ENCODE data around the gene ANKLE1. TPM values are rescaled to one million over a fixed set of nuclear protein-coding genes. Genes with fewer than 3 reads are reported as not detected.

ANKLE1 gene
- total and polyA plus RNA-seq, 2 donors (not counting 1 experiment from before 2014, with no cell fraction given) = 0.08 to 0.17 TPM

DNA sequence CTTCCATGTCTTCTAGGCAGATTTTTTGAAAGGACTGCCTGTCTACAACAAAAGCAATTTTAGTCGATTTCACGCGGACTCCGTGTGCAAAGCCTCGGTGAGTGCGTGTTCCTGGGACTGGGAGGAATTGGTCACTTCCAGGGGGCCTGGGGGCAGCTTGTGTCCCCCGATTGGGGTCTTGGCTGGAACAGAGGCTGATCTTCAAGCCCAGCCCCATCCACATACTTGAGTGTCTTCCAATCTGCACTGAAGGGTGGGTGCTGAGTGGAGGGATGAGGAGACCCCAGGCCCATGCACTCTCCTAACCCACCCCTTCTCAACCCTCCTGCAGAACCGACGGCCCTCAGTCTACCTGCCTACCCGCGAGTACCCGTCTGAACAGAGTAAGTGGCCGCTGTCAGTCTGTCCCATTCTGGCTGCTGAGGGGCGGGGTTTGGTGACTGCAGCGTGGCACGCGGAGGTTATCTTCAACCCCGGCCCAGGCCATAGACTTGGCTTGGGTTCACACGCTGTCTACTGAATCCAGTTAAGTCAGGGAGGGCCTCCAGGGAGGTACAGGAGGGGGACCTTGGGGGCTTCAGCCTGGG lies 32.4 kb downstream of the ANKLE1 start:
- H3K4me1 ChIP-seq (ENCODE audit: control insufficient read depth, extremely low read depth, insufficient read depth, low read length) = peaks cover 7% of the 10 kb centered on the region
- H3K27me3 ChIP-seq (ENCODE audit: control insufficient read depth, insufficient read depth, low read length) = no peaks in the 10 kb centered on the region
- H3K27ac ChIP-seq (ENCODE audit: insufficient read depth, low read length) = no peak overlapping the region
- H2AFZ ChIP-seq (ENCODE audit: low read length) = no peak overlapping the region
- no peak overlapping the region for H3K9ac ChIP-seq (ENCODE audit: insufficient read depth, low read length)
- peaks cover 16% of the 10 kb centered on the region for H3K36me3 ChIP-seq (ENCODE audit: control insufficient read depth, insufficient read depth, low read length)
- no peak overlapping the region for H3K4me3 ChIP-seq (replicated peaks in 1 of 4; ENCODE audit: control extremely low read depth in 1 of 4, insufficient read depth in 1 of 4, low read depth in 3 of 4, low read length in 4 of 4)
- no peaks in the 10 kb centered on the region for H4K20me1 ChIP-seq (ENCODE audit: control insufficient read depth, extremely low read depth, insufficient read depth, low read length)
- H3K9me3 ChIP-seq (ENCODE audit: control insufficient read depth, insufficient read depth, low read depth, low read length) = no peaks in the 10 kb centered on the region
- DNase-seq (ENCODE audit: low read depth in 2 of 2) = no peak
- peaks cover 38% of the 10 kb centered on the region for H3K79me2 ChIP-seq (ENCODE audit: control insufficient read depth, insufficient read depth, low read length)
- TF ChIP-seq, protein P1, sequence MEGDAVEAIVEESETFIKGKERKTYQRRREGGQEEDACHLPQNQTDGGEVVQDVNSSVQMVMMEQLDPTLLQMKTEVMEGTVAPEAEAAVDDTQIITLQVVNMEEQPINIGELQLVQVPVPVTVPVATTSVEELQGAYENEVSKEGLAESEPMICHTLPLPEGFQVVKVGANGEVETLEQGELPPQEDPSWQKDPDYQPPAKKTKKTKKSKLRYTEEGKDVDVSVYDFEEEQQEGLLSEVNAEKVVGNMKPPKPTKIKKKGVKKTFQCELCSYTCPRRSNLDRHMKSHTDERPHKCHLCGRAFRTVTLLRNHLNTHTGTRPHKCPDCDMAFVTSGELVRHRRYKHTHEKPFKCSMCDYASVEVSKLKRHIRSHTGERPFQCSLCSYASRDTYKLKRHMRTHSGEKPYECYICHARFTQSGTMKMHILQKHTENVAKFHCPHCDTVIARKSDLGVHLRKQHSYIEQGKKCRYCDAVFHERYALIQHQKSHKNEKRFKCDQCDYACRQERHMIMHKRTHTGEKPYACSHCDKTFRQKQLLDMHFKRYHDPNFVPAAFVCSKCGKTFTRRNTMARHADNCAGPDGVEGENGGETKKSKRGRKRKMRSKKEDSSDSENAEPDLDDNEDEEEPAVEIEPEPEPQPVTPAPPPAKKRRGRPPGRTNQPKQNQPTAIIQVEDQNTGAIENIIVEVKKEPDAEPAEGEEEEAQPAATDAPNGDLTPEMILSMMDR (conservative IDR thresholded peaks at IDR 0.05 in 1 of 2, IDR thresholded peaks at IDR 0.05 in 1 of 2; ENCODE audit: low read depth in 1 of 2, low read length in 2 of 2) = no peak
- no peak for TF ChIP-seq EZH2 (IDR thresholded peaks at IDR 0.05; ENCODE audit: low read length, missing control alignments)
- H3K4me2 ChIP-seq (ENCODE audit: extremely low read depth, insufficient read depth, low read length) = no peak overlapping the region

DNA sequence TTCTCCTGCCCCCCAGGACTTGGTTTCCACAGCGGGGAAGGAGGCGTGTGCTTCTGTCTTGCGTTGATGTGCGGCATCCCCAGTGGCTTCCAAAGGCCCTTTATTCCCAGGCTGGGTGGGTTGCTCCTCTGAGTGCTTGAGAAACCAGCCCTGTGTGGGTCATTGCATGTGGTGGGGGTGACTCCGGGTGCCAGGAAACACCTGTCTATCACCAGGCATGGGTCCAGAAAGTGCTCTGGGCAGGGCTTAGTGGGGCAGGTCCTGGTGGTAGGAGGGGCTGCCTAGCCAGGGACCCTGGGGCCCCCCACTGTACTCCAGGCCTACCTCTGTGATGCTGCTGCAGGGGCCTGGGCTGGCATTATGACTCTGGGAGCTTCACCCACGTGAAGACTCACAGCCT lies 37.3 kb downstream of the ANKLE1 start:
- H3K79me2 ChIP-seq (ENCODE audit: control insufficient read depth, insufficient read depth, low read length) = no peaks in the 10 kb centered on the region
- H3K4me1 ChIP-seq (ENCODE audit: control insufficient read depth, extremely low read depth, insufficient read depth, low read length) = no peaks in the 10 kb centered on the region
- H4K20me1 ChIP-seq (ENCODE audit: control insufficient read depth, extremely low read depth, insufficient read depth, low read length) = no peaks in the 10 kb centered on the region
- no peak overlapping the region for H3K4me3 ChIP-seq (replicated peaks in 1 of 4; ENCODE audit: control extremely low read depth in 1 of 4, insufficient read depth in 1 of 4, low read depth in 3 of 4, low read length in 4 of 4)
- TF ChIP-seq, protein P1 (conservative IDR thresholded peaks at IDR 0.05 in 1 of 2, IDR thresholded peaks at IDR 0.05 in 1 of 2; ENCODE audit: low read depth in 1 of 2, low read length in 2 of 2) = no peak
- TF ChIP-seq EZH2 (IDR thresholded peaks at IDR 0.05; ENCODE audit: low read length, missing control alignments) = no peak
- H3K9me3 ChIP-seq (ENCODE audit: control insufficient read depth, insufficient read depth, low read depth, low read length) = no peaks in the 10 kb centered on the region
- no peak overlapping the region for H2AFZ ChIP-seq (ENCODE audit: low read length)
- H3K4me2 ChIP-seq (ENCODE audit: extremely low read depth, insufficient read depth, low read length) = no peak overlapping the region
- no peak for DNase-seq (ENCODE audit: low read depth in 2 of 2)
- no peak overlapping the region for H3K27ac ChIP-seq (ENCODE audit: insufficient read depth, low read length)
- H3K27me3 ChIP-seq (ENCODE audit: control insufficient read depth, insufficient read depth, low read length) = no peaks in the 10 kb centered on the region
- peaks cover 27% of the 10 kb centered on the region for H3K36me3 ChIP-seq (ENCODE audit: control insufficient read depth, insufficient read depth, low read length)
- H3K9ac ChIP-seq (ENCODE audit: insufficient read depth, low read length) = no peak overlapping the region

DNA sequence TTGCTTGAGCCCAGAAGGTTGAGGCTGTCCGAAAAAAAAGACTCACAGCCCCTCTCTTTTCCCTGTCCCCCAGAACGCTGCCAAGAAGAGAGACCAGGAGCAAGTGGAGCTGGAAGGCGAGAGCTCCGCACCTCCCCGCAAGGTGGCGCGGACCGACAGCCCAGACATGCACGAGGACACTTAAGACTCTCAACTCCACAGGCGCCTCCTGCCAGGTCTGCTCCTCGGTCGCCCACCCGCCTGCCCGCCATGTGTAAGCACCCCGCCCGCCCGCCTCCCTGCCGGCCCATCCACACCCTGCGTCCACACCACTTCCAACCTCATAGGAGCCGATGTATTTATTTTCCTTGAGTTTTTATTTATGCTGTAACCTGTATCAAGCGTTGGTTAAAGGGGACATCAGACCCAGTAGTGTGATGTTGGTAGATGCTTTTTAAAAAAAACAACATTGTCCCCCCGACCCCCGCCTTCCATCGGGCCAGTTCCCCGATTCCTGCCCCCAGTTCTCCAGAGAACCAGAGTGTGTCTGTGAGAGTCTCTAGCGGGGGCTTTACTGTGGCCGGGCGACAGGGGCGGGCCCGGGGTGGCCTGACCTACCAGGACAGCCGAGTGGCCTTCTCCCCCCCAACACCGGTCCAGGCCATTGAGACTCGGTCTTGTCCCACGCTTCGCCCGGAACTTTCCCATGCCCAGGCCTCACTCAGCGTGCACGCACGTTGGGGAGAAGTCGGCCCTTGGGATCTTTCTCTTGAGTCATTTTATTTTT lies 38.0 kb downstream of the ANKLE1 start:
- Histone ChIP-seq H2AFZ (ENCODE audit: low read length) (no peak overlapping the region), H3K4me1 (ENCODE audit: control insufficient read depth, extremely low read depth, insufficient read depth, low read length) (no peaks in the 10 kb centered on the region), H3K9ac (ENCODE audit: insufficient read depth, low read length) (no peak overlapping the region), H4K20me1 (ENCODE audit: control insufficient read depth, extremely low read depth, insufficient read depth, low read length) (no peaks in the 10 kb centered on the region), H3K4me2 (ENCODE audit: extremely low read depth, insufficient read depth, low read length) (no peak overlapping the region), H3K79me2 (ENCODE audit: control insufficient read depth, insufficient read depth, low read length) (no peaks in the 10 kb centered on the region), H3K36me3 (ENCODE audit: control insufficient read depth, insufficient read depth, low read length) (peaks cover 23% of the 10 kb centered on the region), H3K27ac (ENCODE audit: insufficient read depth, low read length) (no peak overlapping the region), H3K9me3 (ENCODE audit: control insufficient read depth, insufficient read depth, low read depth, low read length) (no peaks in the 10 kb centered on the region), H3K27me3 (ENCODE audit: control insufficient read depth, insufficient read depth, low read length) (no peaks in the 10 kb centered on the region), H3K4me3 (replicated peaks in 1 of 4; ENCODE audit: control extremely low read depth in 1 of 4, insufficient read depth in 1 of 4, low read depth in 3 of 4, low read length in 4 of 4) (no peak overlapping the region)
- no peak for TF ChIP-seq EZH2 (IDR thresholded peaks at IDR 0.05; ENCODE audit: low read length, missing control alignments)
- TF ChIP-seq, protein P1 (conservative IDR thresholded peaks at IDR 0.05 in 1 of 2, IDR thresholded peaks at IDR 0.05 in 1 of 2; ENCODE audit: low read depth in 1 of 2, low read length in 2 of 2) = no peak
- DNase-seq (ENCODE audit: low read depth in 2 of 2) = no peak

Measured in fibroblast of lung (primary cell).